Trophoblast cell (in vitro differentiated cells and primary cell): Measurements from ENCODE around the gene CPNE6.

Experiments used
- DNase-seq, 2 donors: peaks; one replicate each; pipeline ENCODE4 v3.0.0-alpha.2; 2016
- H2AFZ ChIP-seq: 2 replicates; pipeline ENCODE4 v1.6.1; 2013; ENCODE audit warnings: low read length, moderate library complexity, mild to moderate bottlenecking; ENCODE audit not compliant: insufficient read depth, poor library complexity
- H2AK5ac ChIP-seq: 2 replicates; pipeline ENCODE4 v1.6.1; 2013; ENCODE audit warnings: mild to moderate bottlenecking, low read length
- H2BK120ac ChIP-seq: 2 replicates; pipeline ENCODE4 v1.6.1; 2013; ENCODE audit warnings: low read length, mild to moderate bottlenecking, moderate library complexity; ENCODE audit not compliant: insufficient read depth, poor library complexity
- H2BK12ac ChIP-seq: 2 replicates; pipeline ENCODE4 v1.6.1; 2013; ENCODE audit warnings: mild to moderate bottlenecking, low read length, moderate library complexity
- H2BK5ac ChIP-seq: 2 replicates; pipeline ENCODE4 v1.6.1; 2013; ENCODE audit warnings: low read length, low read depth, moderate library complexity, mild to moderate bottlenecking; ENCODE audit not compliant: poor library complexity
- H3K14ac ChIP-seq: 2 replicates; pipeline ENCODE4 v1.6.1; 2013; ENCODE audit warnings: mild to moderate bottlenecking, low read length
- H3K18ac ChIP-seq: 2 replicates; pipeline ENCODE4 v1.6.1; 2013; ENCODE audit warnings: mild to moderate bottlenecking, low read length
- H3K23ac ChIP-seq: 2 replicates; pipeline ENCODE4 v1.6.1; 2013; ENCODE audit warnings: low read length
- H3K27ac ChIP-seq: 2 replicates; pipeline ENCODE4 v1.5.1; 2013; ENCODE audit warnings: low read depth, mild to moderate bottlenecking, inconsistent platforms, low read length, moderate library complexity
- H3K27me3 ChIP-seq: 2 replicates; pipeline ENCODE4 v1.6.1; 2013; ENCODE audit warnings: inconsistent platforms, mild to moderate bottlenecking, low read length, moderate library complexity; ENCODE audit not compliant: insufficient read depth
- H3K36me3 ChIP-seq, 2 experiments: 1 replicate in 1 of 2; 2 replicates in 1 of 2; pipeline ENCODE4 v1.6.1; 2013; ENCODE audit warnings: low read length in 2 of 2, mild to moderate bottlenecking in 2 of 2, moderate library complexity in 1 of 2; ENCODE audit not compliant: insufficient read depth in 2 of 2, control insufficient read depth in 1 of 2
- H3K4ac ChIP-seq: 2 replicates; pipeline ENCODE4 v1.6.1; 2013; ENCODE audit warnings: low read depth, mild to moderate bottlenecking, low read length, moderate library complexity
- H3K4me1 ChIP-seq, 2 experiments: 1 replicate in 1 of 2; 2 replicates in 1 of 2; pipeline ENCODE4 v1.6.1; 2013; ENCODE audit warnings: low read length in 2 of 2, mild to moderate bottlenecking in 2 of 2, moderate library complexity in 1 of 2; ENCODE audit not compliant: insufficient read depth in 2 of 2, control insufficient read depth in 1 of 2
- H3K4me2 ChIP-seq: 2 replicates; pipeline ENCODE4 v1.6.1; 2013; ENCODE audit warnings: inconsistent platforms, mild to moderate bottlenecking, low read length, moderate library complexity
- H3K4me3 ChIP-seq: 2 replicates; pipeline ENCODE4 v1.5.1; 2013; ENCODE audit warnings: mild to moderate bottlenecking, low read depth, low read length, inconsistent platforms
- H3K79me1 ChIP-seq: one replicate; pipeline ENCODE4 v1.6.1; 2013; ENCODE audit warnings: low read length
- H3K79me2 ChIP-seq: 2 replicates; pipeline ENCODE4 v1.6.1; 2013; ENCODE audit warnings: low read length, mild to moderate bottlenecking; ENCODE audit not compliant: control insufficient read depth, insufficient read depth, poor library complexity
- H3K9ac ChIP-seq: 2 replicates; pipeline ENCODE4 v1.6.1; 2013; ENCODE audit warnings: mild to moderate bottlenecking, low read length
- H3K9me3 ChIP-seq: 2 replicates; pipeline ENCODE4 v1.6.1; 2013; ENCODE audit warnings: low read depth, mild to moderate bottlenecking, control low read depth, inconsistent platforms, low read length; ENCODE audit not compliant: insufficient read depth
- H4K12ac ChIP-seq: 2 replicates; pipeline ENCODE4 v1.6.1; 2013; ENCODE audit warnings: low read depth, mild to moderate bottlenecking, low read length, moderate library complexity
- H4K8ac ChIP-seq: 2 replicates; pipeline ENCODE4 v1.6.1; 2013; ENCODE audit warnings: low read depth, mild to moderate bottlenecking, low read length, moderate library complexity
- H4K91ac ChIP-seq: one replicate; pipeline ENCODE4 v1.6.1; 2013; ENCODE audit warnings: low read depth, mild to moderate bottlenecking, low read length, moderate library complexity
- WGBS: extraction: QIAGEN DNeasy Blood & Tissue Kit; methylation state at CpG from one replicate; pipeline ENCODE4 v1.1.7; 2013; ENCODE audit warnings: missing lambda C conversion rate; ENCODE audit not compliant: insufficient read length, insufficient coverage; ENCODE audit errors: extremely low coverage; 5-methylcytosine and 5-hydroxymethylcytosine counted together

CPNE6 gene

DNA sequence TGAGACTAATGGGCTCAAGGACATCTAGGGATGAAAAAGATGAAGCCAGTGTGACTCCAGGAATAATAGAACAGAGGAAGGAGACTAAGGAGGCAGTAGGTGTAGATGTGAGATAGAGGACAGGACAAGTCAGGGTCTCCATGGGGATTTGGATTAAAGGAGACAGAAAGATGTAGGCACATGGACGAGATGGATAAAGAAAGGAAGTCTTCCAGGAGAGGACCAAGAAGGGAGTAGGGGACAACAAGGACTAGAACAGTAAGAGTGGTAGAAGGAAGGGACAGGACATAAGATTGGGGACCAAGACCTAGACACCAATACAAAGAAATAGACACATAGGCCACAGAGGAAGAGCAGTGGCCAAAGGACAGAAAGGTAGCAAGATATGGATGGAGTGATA is 15.6 kb downstream of the CPNE6 start:
- Histone ChIP-seq H3K4ac (no peak overlapping the region), H4K91ac (no peak overlapping the region), H2AK5ac (no peak overlapping the region), H3K9ac (no peak overlapping the region), H2BK120ac (no peak overlapping the region), H2BK5ac (no peak overlapping the region), H3K14ac (no peak overlapping the region), H3K27me3 (no peaks in the 10 kb centered on the region), H3K4me2 (no peak overlapping the region), H4K12ac (no peak overlapping the region), H3K27ac (no peak overlapping the region), H3K23ac (no peak overlapping the region), H3K4me3 (no peak overlapping the region), H3K18ac (no peak overlapping the region), H3K36me3 (no peaks in the 10 kb centered on the region), H2AFZ (no peak overlapping the region), H3K4me1 (no peaks in the 10 kb centered on the region), H2BK12ac (no peak overlapping the region), H3K79me1 (no peaks in the 10 kb centered on the region), H4K8ac (no peak overlapping the region), H3K9me3 (no peaks in the 10 kb centered on the region), H3K79me2 (no peaks in the 10 kb centered on the region)
- WGBS = no CpG with 5 or more reads among the region's 1 CpG
- no peak for DNase-seq

- no peak for DNase-seq
- Histone ChIP-seq H3K18ac (no peak overlapping the region), H3K4me3 (no peak overlapping the region), H2AK5ac (no peak overlapping the region), H2BK12ac (no peak overlapping the region), H3K23ac (no peak overlapping the region), H3K79me1 (no peaks in the 10 kb centered on the region), H3K79me2 (no peaks in the 10 kb centered on the region), H2BK120ac (no peak overlapping the region), H4K91ac (no peak overlapping the region), H3K9ac (no peak overlapping the region), H3K9me3 (no peaks in the 10 kb centered on the region), H3K4me2 (no peak overlapping the region), H3K4me1 (no peaks in the 10 kb centered on the region), H2AFZ (no peak overlapping the region), H3K14ac (no peak overlapping the region), H4K12ac (no peak overlapping the region), H3K36me3 (no peaks in the 10 kb centered on the region), H3K27ac (no peak overlapping the region), H4K8ac (no peak overlapping the region), H3K27me3 (no peaks in the 10 kb centered on the region), H3K4ac (no peak overlapping the region), H2BK5ac (no peak overlapping the region)
- WGBS = no CpG with 5 or more reads among the region's 2 CpGs
Measured at GRCh38 chr14:24088095-24088494, 16.7 kb downstream of the CPNE6 start.

DNA sequence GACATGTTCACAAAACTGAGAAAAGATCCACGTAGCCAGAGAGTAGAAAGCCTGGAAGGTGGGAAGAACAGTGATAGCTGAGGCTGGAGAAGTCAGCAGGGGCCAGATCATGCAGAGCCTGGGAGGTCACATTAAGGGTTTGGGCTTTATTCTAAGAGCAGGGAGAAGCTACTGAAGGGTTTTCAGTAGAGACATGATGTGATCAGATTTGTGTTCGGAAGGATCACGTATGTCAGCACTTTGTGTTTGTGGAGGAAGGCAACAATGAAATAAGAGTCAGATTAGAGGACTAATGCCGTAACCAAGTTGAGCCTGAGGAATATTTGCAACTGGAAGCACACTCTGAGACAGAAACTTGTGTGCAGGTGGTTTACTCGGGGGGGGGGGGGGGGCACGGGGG is 18.5 kb downstream of the CPNE6 start:
- H3K4me2 ChIP-seq = no peak overlapping the region
- no peak overlapping the region for H2BK5ac ChIP-seq
- no peak overlapping the region for H3K18ac ChIP-seq
- no peak overlapping the region for H3K4ac ChIP-seq
- WGBS = no CpG with 5 or more reads among the region's 6 CpGs
- no peak overlapping the region for H3K9ac ChIP-seq
- H2AK5ac ChIP-seq = no peak overlapping the region
- H2BK120ac ChIP-seq = no peak overlapping the region
- no peak overlapping the region for H2BK12ac ChIP-seq
- no peak overlapping the region for H3K14ac ChIP-seq
- no peaks in the 10 kb centered on the region for H3K36me3 ChIP-seq
- H3K79me1 ChIP-seq = peaks cover 11% of the 10 kb centered on the region
- no peak overlapping the region for H3K27ac ChIP-seq
- no peak overlapping the region for H3K23ac ChIP-seq
- no peak overlapping the region for H4K12ac ChIP-seq
- no peak overlapping the region for H3K4me3 ChIP-seq
- H3K9me3 ChIP-seq = no peaks in the 10 kb centered on the region
- DNase-seq = no peak
- no peaks in the 10 kb centered on the region for H3K27me3 ChIP-seq
- no peak overlapping the region for H4K91ac ChIP-seq
- no peak overlapping the region for H2AFZ ChIP-seq
- peaks cover 6% of the 10 kb centered on the region for H3K79me2 ChIP-seq
- H4K8ac ChIP-seq = no peak overlapping the region
- peaks cover 0 to 6% of the 10 kb centered on the region in 2 experiments for H3K4me1 ChIP-seq

- Histone ChIP-seq H2BK12ac (no peak overlapping the region), H3K79me1 (peaks cover 11% of the 10 kb centered on the region), H3K18ac (no peak overlapping the region), H3K79me2 (peaks cover 6% of the 10 kb centered on the region), H2AK5ac (no peak overlapping the region), H2BK120ac (no peak overlapping the region), H3K23ac (no peak overlapping the region), H2BK5ac (no peak overlapping the region), H3K4ac (no peak overlapping the region), H3K14ac (no peak overlapping the region), H3K9ac (no peak overlapping the region), H3K27me3 (no peaks in the 10 kb centered on the region), H4K91ac (no peak overlapping the region), H3K4me3 (no peak overlapping the region), H2AFZ (no peak overlapping the region), H3K9me3 (no peaks in the 10 kb centered on the region), H3K27ac (no peak overlapping the region), H3K4me1 (peaks cover 0 to 14% of the 10 kb centered on the region in 2 experiments), H3K4me2 (no peak overlapping the region), H3K36me3 (no peaks in the 10 kb centered on the region), H4K8ac (no peak overlapping the region), H4K12ac (no peak overlapping the region)
- DNase-seq = no peak
Measured at GRCh38 chr14:24092110-24092504, 20.7 kb downstream of the CPNE6 start.
